HFFc6 (cell line): ENCODE results near the gene TIMMDC1. TPM values are rescaled to one million over a fixed set of nuclear protein-coding genes. Genes with fewer than 3 reads are reported as not detected.

ENCODE experiments used
- DNase-seq: peaks from one replicate; pipeline ENCODE4 v3.0.0-alpha.2; 2018
- H3K27ac Mint-ChIP-seq: 2 replicates; pipeline ENCODE4 v1.8.0; 2020; ENCODE audit warnings: mild to moderate bottlenecking, mixed read lengths
- H3K27me3 Mint-ChIP-seq: 2 replicates; pipeline ENCODE4 v1.8.0; 2021; ENCODE audit warnings: mild to moderate bottlenecking, moderate library complexity, mixed read lengths; ENCODE audit not compliant: insufficient read depth
- H3K36me3 Mint-ChIP-seq: 2 replicates; pipeline ENCODE4 v1.8.0; 2021; ENCODE audit warnings: low read depth, mixed read lengths
- H3K4me1 Mint-ChIP-seq: 2 replicates; pipeline ENCODE4 v1.8.0; 2020; ENCODE audit warnings: low read depth, mixed read lengths
- H3K4me3 Mint-ChIP-seq: 2 replicates; pipeline ENCODE4 v1.8.0; 2020; ENCODE audit warnings: mild to moderate bottlenecking, moderate library complexity, mixed read lengths
- H3K9me3 Mint-ChIP-seq: 2 replicates; pipeline ENCODE4 v1.8.0; 2020; ENCODE audit warnings: mild to moderate bottlenecking, mixed read lengths
- CTCF ChIP-seq: fragments of 200-600 bp; sonication (generic); IDR thresholded peaks from 2 replicates; pipeline ENCODE4 v1.5.0; 2021; ENCODE audit warnings: antibody characterized with exemption, mild to moderate bottlenecking
- total RNA-seq, 6 experiments: library from RNA; stranded (reverse); fragmentation: NEBNext Ultra II Directional; extraction: Animal tissue kit (Norgen Biotek cat#: 25700); gene quantifications; 2 replicates in 1 of 6; 3 replicates in 5 of 6; pipeline ENCODE4 v1.2.3, GENCODE V29; 2021

TIMMDC1 gene
- total RNA-seq, 6 experiments from 2014 or later = 111 to 125 (median 112) TPM

GRCh38 chr3:119500265-119500664 is 1.9 kb downstream of the TIMMDC1 start:
- Mint-ChIP-seq H3K9me3 (no peaks in the 10 kb centered on the region), H3K36me3 (peaks cover 10% of the 10 kb centered on the region), H3K4me3 (peak overlapping the region; percentile 97), H3K27ac (peak overlapping the region; percentile 22), H3K4me1 (peaks cover 32% of the 10 kb centered on the region), H3K27me3 (no peaks in the 10 kb centered on the region)
- TF ChIP-seq CTCF = no peak
- no peak for DNase-seq

- H3K27ac Mint-ChIP-seq = peak overlapping the region; percentile 22
- H3K4me1 Mint-ChIP-seq = peaks cover 32% of the 10 kb centered on the region
- no peaks in the 10 kb centered on the region for H3K27me3 Mint-ChIP-seq
- no peak for DNase-seq
- no peak for TF ChIP-seq CTCF
- H3K9me3 Mint-ChIP-seq = no peaks in the 10 kb centered on the region
- H3K36me3 Mint-ChIP-seq = peaks cover 14% of the 10 kb centered on the region
- H3K4me3 Mint-ChIP-seq = peak overlapping the region; percentile 97; the same call in 1 of the 2 replicates
Measured at GRCh38 chr3:119500901-119501300, 2.6 kb downstream of the TIMMDC1 start.

GRCh38 chr3:119506631-119507030 is 8.3 kb downstream of the TIMMDC1 start:
- TF ChIP-seq CTCF = no peak
- Mint-ChIP-seq H3K4me3 (no peak overlapping the region), H3K4me1 (no peaks in the 10 kb centered on the region), H3K36me3 (peaks cover 28% of the 10 kb centered on the region), H3K27me3 (peaks cover 2% of the 10 kb centered on the region), H3K27ac (no peak overlapping the region), H3K9me3 (no peaks in the 10 kb centered on the region)
- DNase-seq = no peak

- H3K9me3 Mint-ChIP-seq = no peaks in the 10 kb centered on the region
- no peak overlapping the region for H3K4me3 Mint-ChIP-seq
- H3K27me3 Mint-ChIP-seq = peaks cover 2% of the 10 kb centered on the region
- no peak for DNase-seq
- no peak overlapping the region for H3K27ac Mint-ChIP-seq
- no peaks in the 10 kb centered on the region for H3K4me1 Mint-ChIP-seq
- no peak for TF ChIP-seq CTCF
- H3K36me3 Mint-ChIP-seq = peaks cover 28% of the 10 kb centered on the region
Measured at GRCh38 chr3:119507404-119507803, 9.1 kb downstream of the TIMMDC1 start.

- Mint-ChIP-seq H3K36me3 (peaks cover 33% of the 10 kb centered on the region), H3K27me3 (peaks cover 2% of the 10 kb centered on the region), H3K4me1 (no peaks in the 10 kb centered on the region), H3K9me3 (no peaks in the 10 kb centered on the region), H3K4me3 (no peak overlapping the region), H3K27ac (no peak overlapping the region)
- no peak for DNase-seq
- no peak for TF ChIP-seq CTCF
Measured at GRCh38 chr3:119508172-119508845, 10.0 kb downstream of the TIMMDC1 start.
